Measurements from ENCODE around the gene CYTH1.

DNA sequence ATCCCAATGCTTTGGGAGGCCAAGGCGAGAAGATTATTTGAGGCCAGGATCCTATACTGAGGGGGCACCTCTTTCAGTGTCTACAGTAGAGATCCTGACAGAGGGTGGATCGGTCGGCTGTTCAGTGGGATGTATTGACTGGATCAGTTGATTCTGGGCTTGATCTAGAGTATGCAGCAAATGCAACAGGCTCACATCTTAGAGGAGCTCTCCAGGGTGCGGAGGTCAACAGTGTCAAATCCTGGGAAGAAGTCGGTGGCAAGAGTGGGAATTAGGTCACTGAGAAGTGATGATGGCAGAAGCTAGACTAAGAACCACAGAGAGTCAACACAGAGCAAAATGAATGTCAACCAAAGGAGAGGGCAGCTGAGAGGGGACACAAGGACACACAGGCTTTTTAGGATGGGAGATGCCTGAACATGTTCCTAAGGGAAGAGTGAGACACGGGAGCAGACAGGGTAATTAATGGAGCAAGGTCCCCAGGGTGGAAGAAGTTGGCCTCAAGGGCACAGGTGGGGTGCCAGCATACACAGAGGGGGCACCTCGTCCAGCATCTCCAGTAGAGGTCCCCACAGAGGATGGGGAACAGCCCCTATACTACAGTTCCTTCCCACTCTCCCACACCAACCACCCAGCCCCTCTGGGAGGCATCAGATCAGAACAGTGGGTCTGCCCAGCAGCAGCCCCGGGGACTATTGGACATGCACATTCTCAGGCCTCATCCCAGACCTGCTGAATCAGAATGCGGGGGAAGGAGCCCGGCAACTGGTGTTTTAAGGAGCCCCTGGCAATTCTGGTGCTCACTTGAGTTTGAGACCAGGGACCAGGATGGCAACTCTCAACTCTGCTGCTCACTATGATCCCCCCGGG lies 10.0 kb upstream of the CYTH1 start:
- TF ChIP-seq ELF4 (IDR thresholded peaks at IDR 0.05): no peak
- TF ChIP-seq FOXK2 (IDR thresholded peaks at IDR 0.05): no peak
- no peak for TF ChIP-seq FOXM1 (IDR thresholded peaks at IDR 0.05; ENCODE audit: borderline replicate concordance)
- TF ChIP-seq SP1 (IDR thresholded peaks at IDR 0.05): no peak
- TF ChIP-seq LEF1 (IDR thresholded peaks at IDR 0.05; ENCODE audit: borderline replicate concordance): no peak
- no peak for TF ChIP-seq HDGF (IDR thresholded peaks at IDR 0.05; ENCODE audit: borderline replicate concordance)

Measured in HEK293T (cell line).